K562 (cell line): ENCODE data around the gene RALGAPB. TPM values are rescaled to one million over a fixed set of nuclear protein-coding genes. Genes with fewer than 3 reads are reported as not detected.

Source experiments
- ATAC-seq: fragments of 200-7000 bp; cut with Tn5 transposase; 3 replicates; pipeline ENCODE4 v1.9.1; 2020; ENCODE audit warnings: moderate library complexity
- BruUV-seq: library from RNA; stranded (reverse); fragments of 400-500 nt; replicated peaks from 2 replicates; lab custom pipeline; 2021; lab: Mats Ljungman, UMichigan
- CTCF ChIA-PET: fragments of 300-600 bp; formaldehyde crosslinking; extraction: SDS; loops from one replicate; lab custom pipeline; 2021; ENCODE audit warnings: low intra/inter-chr PET ratio; lab: Yijun Ruan, JAX
- POLR2A ChIA-PET: fragments of 300-600, 350-650 bp; sonication (Branson Sonifier 250); formaldehyde crosslinking; extraction: SDS; loops from one replicate; lab custom pipeline; 2021; ENCODE audit warnings: antibody characterized with exemption, inconsistent platforms; lab: Yijun Ruan, JAX
- DNase-seq, 4 experiments: peaks; one replicate each; pipeline versions ENCODE4 v3.0.0 to v3.0.0-alpha.2; 2011 to 2018; ENCODE audit warnings: low spot score in 3 of 4, mixed read lengths in 3 of 4; ENCODE audit errors: extremely low read depth in 1 of 4
- FAIRE-seq: peaks from 2 replicates; lab custom pipeline; 2011; peaks lifted over from hg19 to GRCh38; lab: Jason Lieb, UNC
- H2AFZ ChIP-seq: 2 replicates; pipeline ENCODE4 v1.6.0; 2011; ENCODE audit warnings: low read depth, low read length, control low read depth, inconsistent platforms
- H3K27ac ChIP-seq: fragments of 200-600 bp; 3 replicates; pipeline ENCODE4 v1.8.0; 2011; ENCODE audit warnings: low read depth, mild to moderate bottlenecking, control low read depth, inconsistent platforms, low read length, moderate library complexity, mixed read lengths; ENCODE audit errors: extremely low read depth
- H3K27me3 ChIP-seq, 2 experiments: fragments of 300-600 bp in 1 of 2; 2 replicates in 1 of 2; 3 replicates in 1 of 2; pipeline versions ENCODE4 v1.6.0 to v1.8.0; 2011; ENCODE audit warnings: inconsistent platforms in 2 of 2, low read length in 2 of 2, mild to moderate bottlenecking in 1 of 2, mixed read lengths in 1 of 2, moderate library complexity in 1 of 2; ENCODE audit not compliant: control insufficient read depth in 2 of 2, insufficient read depth in 2 of 2
- H3K36me3 ChIP-seq: fragments of 300-600 bp; 3 replicates; pipeline ENCODE4 v1.8.0; 2011; ENCODE audit warnings: mild to moderate bottlenecking, low read length, inconsistent platforms; ENCODE audit not compliant: control insufficient read depth, insufficient read depth
- H3K4me1 ChIP-seq, 2 experiments: fragments of 200-600 bp in 1 of 2; replicated peaks in 1 of 2; 2 replicates in 1 of 2; 3 replicates in 1 of 2; pipeline versions ENCODE4 v1.5.1 to v1.8.0; 2011; ENCODE audit warnings: inconsistent platforms in 2 of 2, low read length in 2 of 2, mild to moderate bottlenecking in 1 of 2, mixed read lengths in 1 of 2, moderate library complexity in 1 of 2; ENCODE audit not compliant: control insufficient read depth in 2 of 2, insufficient read depth in 2 of 2
- H3K4me2 ChIP-seq: 2 replicates; pipeline ENCODE4 v1.6.1; 2011; ENCODE audit warnings: low read length, control low read depth, inconsistent platforms, mixed read lengths; ENCODE audit not compliant: insufficient read depth
- H3K4me3 ChIP-seq: fragments of 200-600 bp; sonication (generic), shearing (Covaris generic); 2 replicates; pipeline ENCODE4 v1.5.1; 2016; ENCODE audit warnings: control low read depth, inconsistent platforms
- H3K79me2 ChIP-seq: fragments of 200-600 bp; 3 replicates; pipeline ENCODE4 v1.8.0; 2011; ENCODE audit warnings: low read length, inconsistent platforms; ENCODE audit not compliant: control insufficient read depth, insufficient read depth
- H3K9ac ChIP-seq, 2 experiments: 2 replicates each; pipeline versions ENCODE4 v1.6.0 to v1.6.1; 2011; ENCODE audit warnings: low read depth in 2 of 2, low read length in 2 of 2, control low read depth in 1 of 2, inconsistent platforms in 1 of 2, mild to moderate bottlenecking in 1 of 2, mixed read lengths in 1 of 2; ENCODE audit not compliant: insufficient read depth in 1 of 2
- H3K9me1 ChIP-seq: one replicate; pipeline ENCODE4 v1.6.0; 2011; ENCODE audit warnings: inconsistent platforms, mild to moderate bottlenecking, low read length, moderate library complexity; ENCODE audit not compliant: control insufficient read depth, insufficient read depth
- H3K9me3 ChIP-seq: replicated peaks from 2 replicates; pipeline ENCODE4 v1.5.1; 2011; ENCODE audit warnings: low read depth, low read length, inconsistent platforms; ENCODE audit not compliant: control insufficient read depth, insufficient read depth
- H4K20me1 ChIP-seq: replicated peaks from 2 replicates; pipeline ENCODE4 v1.6.1; 2011; ENCODE audit warnings: low read length, inconsistent platforms, mixed read lengths; ENCODE audit not compliant: control insufficient read depth, insufficient read depth
- ARID1B ChIP-seq: fragments of 450-650 bp; IDR thresholded peaks from 2 replicates; pipeline ENCODE4 v1.6.1; 2016; ENCODE audit warnings: antibody characterized with exemption, mild to moderate bottlenecking, inconsistent platforms
- BCLAF1 ChIP-seq, 2 experiments: fragments of 450-650 bp in 1 of 2; IDR thresholded peaks; 2 replicates each; pipeline ENCODE4 v1.6.1; 2011 to 2017; ENCODE audit warnings: low read depth in 2 of 2, antibody characterized with exemption in 1 of 2, borderline replicate concordance in 1 of 2, low read length in 1 of 2, mild to moderate bottlenecking in 1 of 2, mixed read lengths in 1 of 2; ENCODE audit not compliant: control insufficient read depth in 1 of 2
- BRD4 ChIP-seq: fragments of 200-600 bp; sonication (generic); IDR thresholded peaks from 2 replicates; pipeline ENCODE4 v1.6.1; 2017; ENCODE audit warnings: inconsistent platforms
- DPF2 ChIP-seq: fragments of 450-650 bp; IDR thresholded peaks from 2 replicates; pipeline ENCODE4 v1.6.1; 2016
- GATA2 ChIP-seq: sonication (generic); formaldehyde crosslinking; IDR thresholded peaks from 2 replicates; pipeline ENCODE4 v1.4.0; 2020; ENCODE audit warnings: mild to moderate bottlenecking, missing genetic modification reagents
- NCOA4 ChIP-seq: fragments of 450-650 bp; IDR thresholded peaks from 2 replicates; pipeline ENCODE4 v1.6.1; 2018; ENCODE audit warnings: mild to moderate bottlenecking; ENCODE audit not compliant: partially characterized antibody
- RBM22 ChIP-seq: fragments of 200-400 bp; formaldehyde crosslinking; IDR thresholded peaks from 2 replicates; pipeline ENCODE4 v1.6.1; 2018; ENCODE audit warnings: low read length, low read depth; ENCODE audit not compliant: poor library complexity, severe bottlenecking
- STAT5B ChIP-seq: fragments of 250-450 bp; sonication (Bioruptor Pico); IDR thresholded peaks from 2 replicates; pipeline ENCODE4 v1.8.0; 2021; ENCODE audit warnings: mild to moderate bottlenecking, inconsistent platforms
- ZNF124 ChIP-seq: sonication (generic); formaldehyde crosslinking; IDR thresholded peaks from 2 replicates; pipeline ENCODE4 v1.8.1; 2022; ENCODE audit warnings: missing genetic modification reagents
- ZNF384 ChIP-seq: IDR thresholded peaks from 2 replicates; pipeline ENCODE4 v1.6.1; 2012; ENCODE audit warnings: low read depth, low read length, improper control_type of control experiment
- ZNF584 ChIP-seq: fragments of 200-800 bp; sonication (Bioruptor generic); IDR thresholded peaks from 2 replicates; pipeline ENCODE4 v1.6.1; 2016; ENCODE audit warnings: low read depth, mild to moderate bottlenecking, missing genetic modification characterization, missing compliant biosample characterization
- WGBS: fragments of 100-300 bp; shearing (Covaris generic); methylation state at CpG from one replicate; pipeline ENCODE4 v1.1.6; 2016; ENCODE audit warnings: low coverage, mixed read lengths; ENCODE audit not compliant: insufficient coverage; ENCODE audit errors: missing lambda C conversion rate; 5-methylcytosine and 5-hydroxymethylcytosine counted together
- in situ Hi-C: fragments of 300-500 bp; cut with MboI; formaldehyde crosslinking; loops from 4 replicates; pipeline ENCODE4 v1.15.0; 2018; ENCODE audit warnings: inconsistent platforms, mixed read lengths
- intact Hi-C: fragments of 100-400 bp; cut with micrococcal nuclease; formaldehyde crosslinking; loops from 2 replicates; pipeline ENCODE4 v1.14.2; 2022
- polyA plus RNA-seq, 8 experiments: library from polyadenylated mRNA; depleted of rRNA in 4 of 8; stranded (reverse) in 5 of 8; unstranded in 3 of 8; fragments of >200 nt; fragmentation: Nextera tagmentation in 2 of 8; fragmentation: Illumina TruSeq in 1 of 8; extraction: Ambion mirVana in 2 of 8; extraction: Trizol in 1 of 8; gene quantifications; 2 replicates each; pipeline versions ENCODE4 v1.2.1 to v1.2.3, GENCODE V29; 2011 to 2014; ENCODE audit warnings: inconsistent platforms in 1 of 8, missing spikeins in 1 of 8
- total RNA-seq, 7 experiments: library from RNA; depleted of rRNA in 6 of 7; stranded (reverse); fragments of >200 nt in 6 of 7; fragmentation: Illumina TruSeq in 2 of 7; extraction: Trizol in 2 of 7; gene quantifications; 2 replicates each; pipeline versions ENCODE4 v1.2.1 to v1.2.3, GENCODE V29; 2011 to 2021; ENCODE audit warnings: low replicate concordance in 1 of 7

Gene RALGAPB
- total and polyA plus RNA-seq, 9 of the 15 experiments (the other 6 are each of a cell fraction or from before 2014, with no cell fraction given): 4.3 to 25.6 (median 13.6) TPM

- no peak for ATAC-seq
- POLR2A ChIA-PET: interaction anchor here (0.5 to 1.9 kb wide), 3 partner anchors 11 to 135 kb away, joined by 3 to 7 read pairs (median 4); partner anchors contain the start of genes ADIG and SNHG17
- in situ Hi-C loops: no loop called here
- no peak for TF ChIP-seq GATA2 (CRISPR knock-in tag)
- Histone ChIP-seq H3K27me3 (no peaks in the 10 kb centered on the region), H2AFZ (no peak overlapping the region), H3K4me2 (no peak overlapping the region), H3K9ac (no peak overlapping the region), H3K4me3 (no peak overlapping the region), H3K9me3 (no peaks in the 10 kb centered on the region), H4K20me1 (no peaks in the 10 kb centered on the region), H3K9me1 (no peaks in the 10 kb centered on the region), H3K79me2 (no peaks in the 10 kb centered on the region), H3K36me3 (peaks cover 62% of the 10 kb centered on the region), H3K27ac (no peak overlapping the region), H3K4me1 (no peaks in the 10 kb centered on the region)
- BruUV-seq: no TSS peak
- CTCF ChIA-PET: no interaction called here
- intact Hi-C loops: no loop called here
- WGBS: 58% methylated on average over 5 of the region's 5 CpGs
- no peak for FAIRE-seq
- DNase-seq: no peak
These were observed 97.3 kb downstream of the RALGAPB start for GRCh38 chr20:38569747-38570525.

- H4K20me1 ChIP-seq: no peaks in the 10 kb centered on the region
- no peak overlapping the region for H2AFZ ChIP-seq
- ChIA-PET CTCF (no interaction called here), POLR2A (interaction anchor here (1.0 kb wide), 1 partner anchor 48 kb away, joined by 3 read pairs; no protein-coding TSS in a partner anchor)
- no peaks in the 10 kb centered on the region for H3K4me1 ChIP-seq
- 87% methylated on average over 7 of the region's 7 CpGs for WGBS
- no peak for ATAC-seq
- H3K27ac ChIP-seq: no peak overlapping the region
- H3K9ac ChIP-seq: no peak overlapping the region
- H3K9me1 ChIP-seq: no peaks in the 10 kb centered on the region
- no TSS peak for BruUV-seq
- in situ Hi-C loops: no loop called here
- no peak for DNase-seq
- no peaks in the 10 kb centered on the region for H3K79me2 ChIP-seq
- no peaks in the 10 kb centered on the region for H3K9me3 ChIP-seq
- no peak for FAIRE-seq
- no peak overlapping the region for H3K4me3 ChIP-seq
- intact Hi-C loops: no loop called here
- H3K4me2 ChIP-seq: no peak overlapping the region
- H3K27me3 ChIP-seq: no peaks in the 10 kb centered on the region
- H3K36me3 ChIP-seq: peaks cover 49% of the 10 kb centered on the region
- TF ChIP-seq DPF2 (no peak), ZNF584 (CRISPR knock-in tag) (no peak), BRD4 (no peak), BCLAF1 (IDR thresholded peaks at IDR 0.05; ENCODE audit: borderline replicate concordance in 1 of 2, control insufficient read depth in 1 of 2, low read depth in 2 of 2, low read length in 1 of 2) (no peak), ZNF384 (no peak), ZNF124 (no peak), NCOA4 (no peak), ARID1B (no peak), RBM22 (no peak), STAT5B (CRISPR knock-in tag) (no peak)
These were observed 100.8 kb downstream of the RALGAPB start for GRCh38 chr20:38573413-38573812.
